GM19035 (cell line): Measurements from ENCODE around the gene SEPTIN8.

Source experiments
- ATAC-seq: cut with Tn5 transposase; IDR thresholded peaks from one replicate; pipeline ENCODE4 v1.9.1; 2021; ENCODE audit not compliant: unreplicated experiment

SEPTIN8 gene

GRCh38 chr5:132785365-132785764 is 8.3 kb upstream of the SEPTIN8 start:
- no peak for ATAC-seq

- no peak for ATAC-seq
These were observed 5.1 kb upstream of the SEPTIN8 start for GRCh38 chr5:132782101-132782500.

- ATAC-seq = no peak
These were observed 4.0 kb upstream of the SEPTIN8 start for GRCh38 chr5:132781029-132781428.

- ATAC-seq = no peak
These were observed 3.5 kb upstream of the SEPTIN8 start for GRCh38 chr5:132780577-132780976.

GRCh38 chr5:132779961-132780360 is 2.9 kb upstream of the SEPTIN8 start:
- no peak for ATAC-seq

- no peak for ATAC-seq
These were observed 1.8 kb upstream of the SEPTIN8 start for GRCh38 chr5:132778856-132779255.

GRCh38 chr5:132778129-132778528 is 1.1 kb upstream of the SEPTIN8 start:
- ATAC-seq = no peak

GRCh38 chr5:132776938-132777208 is 166 bp downstream of the SEPTIN8 start:
- peak; percentile 39 for ATAC-seq

GRCh38 chr5:132776131-132776937 is 705 bp downstream of the SEPTIN8 start:
- ATAC-seq = peak; percentile 25

GRCh38 chr5:132775476-132775961 is 1.5 kb downstream of the SEPTIN8 start:
- ATAC-seq = no peak

- no peak for ATAC-seq
These were observed 2.1 kb downstream of the SEPTIN8 start for GRCh38 chr5:132774896-132775295.

GRCh38 chr5:132774406-132774805 is 2.6 kb downstream of the SEPTIN8 start:
- no peak for ATAC-seq

- no peak for ATAC-seq
These were observed 3.3 kb downstream of the SEPTIN8 start for GRCh38 chr5:132773601-132774355.

- no peak for ATAC-seq
These were observed 3.9 kb downstream of the SEPTIN8 start for GRCh38 chr5:132773114-132773513.

GRCh38 chr5:132772291-132773070 is 4.6 kb downstream of the SEPTIN8 start:
- ATAC-seq = no peak

- ATAC-seq = no peak
These were observed 5.5 kb downstream of the SEPTIN8 start for GRCh38 chr5:132771503-132771998.

GRCh38 chr5:132770476-132771159 is 6.4 kb downstream of the SEPTIN8 start:
- ATAC-seq = no peak

GRCh38 chr5:132768485-132768868 is 8.6 kb downstream of the SEPTIN8 start:
- ATAC-seq = no peak

- ATAC-seq = no peak
These were observed 9.9 kb downstream of the SEPTIN8 start for GRCh38 chr5:132767150-132767549.

- no peak for ATAC-seq
These were observed 10.3 kb downstream of the SEPTIN8 start for GRCh38 chr5:132766806-132767055.
